Gastroesophageal sphincter (tissue), 3 donors: Measurements from ENCODE around the gene ARMC7.
A peak's percentile ranks its signal among the peaks of the same experiment; 100 is the strongest.

Source experiments
- CTCF ChIP-seq, 4 experiments: fragments of 200-600 bp in 2 of 4; fragments of 450-650 bp in 2 of 4; sonication (generic) in 1 of 4; IDR thresholded peaks; one replicate each; pipeline ENCODE4 v1.5.1; 2017 to 2019; ENCODE audit warnings: antibody characterized with exemption in 4 of 4, mild to moderate bottlenecking in 2 of 4, moderate library complexity in 2 of 4
- POLR2A ChIP-seq, 2 donors: fragments of 450-650 bp; IDR thresholded peaks; one replicate each; pipeline ENCODE4 v1.6.1; 2017; ENCODE audit warnings: antibody characterized with exemption in 2 of 2, mild to moderate bottlenecking in 2 of 2, moderate library complexity in 1 of 2
- POLR2AphosphoS5 ChIP-seq: sonication (generic); formaldehyde crosslinking; IDR thresholded peaks from one replicate; pipeline ENCODE4 v1.6.1; 2017; ENCODE audit warnings: antibody characterized with exemption

- TF ChIP-seq POLR2AphosphoS5: no peak
- no peak for TF ChIP-seq POLR2A (IDR thresholded peaks at IDR 0.05)
- TF ChIP-seq CTCF (IDR thresholded peaks at IDR 0.05): peak in 3 of 4 experiments; percentile 47 to 68 (median 64)
Measured at GRCh38 chr17:75105126-75106080, 4.4 kb upstream of the ARMC7 start.
